ENCODE measurements around the gene LAMC1.

DNA sequence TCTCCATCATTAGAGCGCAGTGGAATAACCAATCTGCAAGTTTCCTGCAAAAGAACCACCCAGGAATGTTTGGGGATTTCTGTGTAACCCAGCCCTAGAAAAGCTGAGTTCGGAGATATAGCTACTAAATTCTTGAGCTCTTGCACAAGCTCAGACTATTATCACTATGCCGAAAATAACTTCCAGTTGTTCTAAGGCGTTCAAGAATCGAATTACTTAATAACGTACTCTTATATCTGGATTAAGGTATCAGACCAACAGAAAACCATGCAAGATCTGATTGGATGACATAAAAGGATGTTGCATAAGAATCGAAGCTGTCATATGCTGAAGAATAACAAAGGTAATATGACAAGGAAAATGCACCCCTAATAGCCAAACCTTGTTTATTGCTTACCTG, 155.3 kb downstream of the LAMC1 start:
- TF ChIP-seq, protein P1, sequence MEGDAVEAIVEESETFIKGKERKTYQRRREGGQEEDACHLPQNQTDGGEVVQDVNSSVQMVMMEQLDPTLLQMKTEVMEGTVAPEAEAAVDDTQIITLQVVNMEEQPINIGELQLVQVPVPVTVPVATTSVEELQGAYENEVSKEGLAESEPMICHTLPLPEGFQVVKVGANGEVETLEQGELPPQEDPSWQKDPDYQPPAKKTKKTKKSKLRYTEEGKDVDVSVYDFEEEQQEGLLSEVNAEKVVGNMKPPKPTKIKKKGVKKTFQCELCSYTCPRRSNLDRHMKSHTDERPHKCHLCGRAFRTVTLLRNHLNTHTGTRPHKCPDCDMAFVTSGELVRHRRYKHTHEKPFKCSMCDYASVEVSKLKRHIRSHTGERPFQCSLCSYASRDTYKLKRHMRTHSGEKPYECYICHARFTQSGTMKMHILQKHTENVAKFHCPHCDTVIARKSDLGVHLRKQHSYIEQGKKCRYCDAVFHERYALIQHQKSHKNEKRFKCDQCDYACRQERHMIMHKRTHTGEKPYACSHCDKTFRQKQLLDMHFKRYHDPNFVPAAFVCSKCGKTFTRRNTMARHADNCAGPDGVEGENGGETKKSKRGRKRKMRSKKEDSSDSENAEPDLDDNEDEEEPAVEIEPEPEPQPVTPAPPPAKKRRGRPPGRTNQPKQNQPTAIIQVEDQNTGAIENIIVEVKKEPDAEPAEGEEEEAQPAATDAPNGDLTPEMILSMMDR (conservative IDR thresholded peaks at IDR 0.05; ENCODE audit: low read depth, low read length) = no peak
- no peak for TF ChIP-seq EZH2 (IDR thresholded peaks at IDR 0.05; ENCODE audit: borderline replicate concordance, low read depth, low read length, poor library complexity, severe bottlenecking)

Data from A673 (cell line).